HL-60 (cell line): ENCODE data around the gene KCNG2.

Source experiments
- GABPA ChIP-seq: IDR thresholded peaks from 2 replicates; pipeline ENCODE4 v1.6.1; 2012; ENCODE audit warnings: low read depth
- POLR2AphosphoS5 ChIP-seq: IDR thresholded peaks from 2 replicates; pipeline ENCODE4 v1.6.1; 2012; ENCODE audit warnings: low read depth
- TF ChIP-seq, protein P1 (sequence below): IDR thresholded peaks from one replicate; pipeline ENCODE4 v1.5.1; 2011; ENCODE audit warnings: low read length, control low read depth, inconsistent platforms; ENCODE audit not compliant: insufficient read depth
- TF ChIP-seq, protein P2 (sequence below): IDR thresholded peaks from 2 replicates; pipeline ENCODE4 v1.6.1; 2012; ENCODE audit warnings: low read depth; ENCODE audit not compliant: insufficient replicate concordance

DNA sequence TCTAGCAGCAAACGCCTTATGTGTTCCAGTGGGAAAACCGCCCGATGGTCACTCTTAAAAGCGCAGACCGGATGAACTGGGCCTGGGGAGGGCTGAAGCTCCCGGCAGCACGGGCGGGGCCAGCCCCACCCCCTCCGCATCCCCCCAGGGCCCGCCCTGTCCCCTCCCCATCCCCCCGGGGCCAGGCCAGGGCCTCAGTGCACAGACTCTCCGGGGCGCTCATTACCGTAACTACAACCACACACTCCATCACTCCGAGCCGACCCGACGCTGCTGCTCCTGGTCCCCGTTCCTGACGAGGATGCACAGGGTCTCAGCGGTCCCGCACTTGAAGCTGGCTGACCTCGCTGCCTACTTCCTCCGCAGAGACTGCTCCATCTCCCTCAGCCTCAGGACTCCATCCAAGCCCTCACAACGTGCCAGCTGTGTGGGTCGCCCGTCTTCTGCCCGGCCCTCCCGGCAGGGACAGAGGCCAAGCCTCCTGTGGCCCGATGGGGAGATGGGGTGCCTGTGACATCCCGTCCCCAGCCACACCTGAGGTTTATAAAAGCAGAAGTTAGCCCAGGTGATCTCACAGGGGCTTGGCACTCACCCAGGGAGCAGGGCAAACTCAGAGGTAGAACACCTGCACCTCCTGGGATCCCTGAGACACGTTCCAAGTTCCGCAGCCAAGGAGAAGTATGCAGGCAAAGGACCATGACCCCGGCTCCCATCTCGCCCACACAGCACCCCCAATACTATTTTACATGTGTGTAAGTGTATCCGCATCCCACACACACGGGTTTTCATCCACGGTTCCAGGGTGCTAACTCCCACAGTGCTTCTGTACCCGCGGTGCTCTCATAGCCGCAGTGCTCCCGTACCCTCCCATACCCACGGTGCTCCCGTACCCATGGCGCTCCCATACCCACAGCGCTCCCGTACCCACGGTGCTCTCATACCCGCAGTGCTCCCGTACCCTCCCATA, 117.7 kb downstream of the KCNG2 start:
- TF ChIP-seq, protein P1, sequence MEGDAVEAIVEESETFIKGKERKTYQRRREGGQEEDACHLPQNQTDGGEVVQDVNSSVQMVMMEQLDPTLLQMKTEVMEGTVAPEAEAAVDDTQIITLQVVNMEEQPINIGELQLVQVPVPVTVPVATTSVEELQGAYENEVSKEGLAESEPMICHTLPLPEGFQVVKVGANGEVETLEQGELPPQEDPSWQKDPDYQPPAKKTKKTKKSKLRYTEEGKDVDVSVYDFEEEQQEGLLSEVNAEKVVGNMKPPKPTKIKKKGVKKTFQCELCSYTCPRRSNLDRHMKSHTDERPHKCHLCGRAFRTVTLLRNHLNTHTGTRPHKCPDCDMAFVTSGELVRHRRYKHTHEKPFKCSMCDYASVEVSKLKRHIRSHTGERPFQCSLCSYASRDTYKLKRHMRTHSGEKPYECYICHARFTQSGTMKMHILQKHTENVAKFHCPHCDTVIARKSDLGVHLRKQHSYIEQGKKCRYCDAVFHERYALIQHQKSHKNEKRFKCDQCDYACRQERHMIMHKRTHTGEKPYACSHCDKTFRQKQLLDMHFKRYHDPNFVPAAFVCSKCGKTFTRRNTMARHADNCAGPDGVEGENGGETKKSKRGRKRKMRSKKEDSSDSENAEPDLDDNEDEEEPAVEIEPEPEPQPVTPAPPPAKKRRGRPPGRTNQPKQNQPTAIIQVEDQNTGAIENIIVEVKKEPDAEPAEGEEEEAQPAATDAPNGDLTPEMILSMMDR, result no peak
- no peak for TF ChIP-seq GABPA
- TF ChIP-seq, protein P2, sequence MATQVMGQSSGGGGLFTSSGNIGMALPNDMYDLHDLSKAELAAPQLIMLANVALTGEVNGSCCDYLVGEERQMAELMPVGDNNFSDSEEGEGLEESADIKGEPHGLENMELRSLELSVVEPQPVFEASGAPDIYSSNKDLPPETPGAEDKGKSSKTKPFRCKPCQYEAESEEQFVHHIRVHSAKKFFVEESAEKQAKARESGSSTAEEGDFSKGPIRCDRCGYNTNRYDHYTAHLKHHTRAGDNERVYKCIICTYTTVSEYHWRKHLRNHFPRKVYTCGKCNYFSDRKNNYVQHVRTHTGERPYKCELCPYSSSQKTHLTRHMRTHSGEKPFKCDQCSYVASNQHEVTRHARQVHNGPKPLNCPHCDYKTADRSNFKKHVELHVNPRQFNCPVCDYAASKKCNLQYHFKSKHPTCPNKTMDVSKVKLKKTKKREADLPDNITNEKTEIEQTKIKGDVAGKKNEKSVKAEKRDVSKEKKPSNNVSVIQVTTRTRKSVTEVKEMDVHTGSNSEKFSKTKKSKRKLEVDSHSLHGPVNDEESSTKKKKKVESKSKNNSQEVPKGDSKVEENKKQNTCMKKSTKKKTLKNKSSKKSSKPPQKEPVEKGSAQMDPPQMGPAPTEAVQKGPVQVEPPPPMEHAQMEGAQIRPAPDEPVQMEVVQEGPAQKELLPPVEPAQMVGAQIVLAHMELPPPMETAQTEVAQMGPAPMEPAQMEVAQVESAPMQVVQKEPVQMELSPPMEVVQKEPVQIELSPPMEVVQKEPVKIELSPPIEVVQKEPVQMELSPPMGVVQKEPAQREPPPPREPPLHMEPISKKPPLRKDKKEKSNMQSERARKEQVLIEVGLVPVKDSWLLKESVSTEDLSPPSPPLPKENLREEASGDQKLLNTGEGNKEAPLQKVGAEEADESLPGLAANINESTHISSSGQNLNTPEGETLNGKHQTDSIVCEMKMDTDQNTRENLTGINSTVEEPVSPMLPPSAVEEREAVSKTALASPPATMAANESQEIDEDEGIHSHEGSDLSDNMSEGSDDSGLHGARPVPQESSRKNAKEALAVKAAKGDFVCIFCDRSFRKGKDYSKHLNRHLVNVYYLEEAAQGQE, result no peak
- no peak; the same call in 1 of the 2 replicates for TF ChIP-seq POLR2AphosphoS5
